OCI-LY1 (cell line): Measurements from ENCODE around the gene NKD1.

Experiments used
- H2AFZ ChIP-seq: fragments of 200-600 bp; sonication (generic), shearing (Covaris generic); 2 replicates; pipeline ENCODE4 v1.6.0; 2014; ENCODE audit warnings: antibody characterized with exemption, mild to moderate bottlenecking, low read length
- H3F3A ChIP-seq: fragments of 200-600 bp; sonication (generic), shearing (Covaris generic); 2 replicates; pipeline ENCODE4 v1.6.0; 2014; ENCODE audit warnings: mild to moderate bottlenecking, antibody characterized with exemption, low read length, moderate library complexity; ENCODE audit not compliant: insufficient read depth
- H3K27ac ChIP-seq: fragments of 200-600 bp; sonication (generic); 2 replicates; pipeline ENCODE4 v1.5.1; 2014; ENCODE audit warnings: low read length, mixed run types, mild to moderate bottlenecking, low read depth; ENCODE audit not compliant: poor library complexity, severe bottlenecking
- H3K27me3 ChIP-seq: fragments of 200-600 bp; sonication (generic); 2 replicates; pipeline ENCODE4 v1.6.0; 2014; ENCODE audit warnings: antibody characterized with exemption, mild to moderate bottlenecking, low read length, moderate library complexity; ENCODE audit not compliant: insufficient read depth
- H3K36me3 ChIP-seq: fragments of 200-600 bp; sonication (generic); 2 replicates; pipeline ENCODE4 v1.6.1; 2014; ENCODE audit warnings: mild to moderate bottlenecking, antibody characterized with exemption, low read length, moderate library complexity, mixed read lengths; ENCODE audit not compliant: insufficient read depth
- H3K4me1 ChIP-seq: fragments of 200-600 bp; sonication (generic); 2 replicates; pipeline ENCODE4 v1.5.1; 2014; ENCODE audit warnings: mild to moderate bottlenecking, low read length, moderate library complexity; ENCODE audit not compliant: insufficient read depth, severe bottlenecking
- H3K4me2 ChIP-seq: fragments of 200-600 bp; sonication (generic), shearing (Covaris generic); 2 replicates; pipeline ENCODE4 v1.6.1; 2014; ENCODE audit warnings: low read length
- H3K4me3 ChIP-seq: fragments of 200-600 bp; sonication (generic); 2 replicates; pipeline ENCODE4 v1.5.1; 2014; ENCODE audit warnings: low read length, low read depth, mild to moderate bottlenecking, mixed read lengths; ENCODE audit not compliant: poor library complexity, severe bottlenecking
- H3K79me2 ChIP-seq: fragments of 200-600 bp; shearing (Covaris generic); 2 replicates; pipeline ENCODE4 v1.6.1; 2016; ENCODE audit warnings: mixed run types, low read length, mixed read lengths; ENCODE audit not compliant: insufficient read depth
- H3K9ac ChIP-seq: fragments of 200-600 bp; sonication (generic), shearing (Covaris generic); 2 replicates; pipeline ENCODE4 v1.6.1; 2014; ENCODE audit warnings: mild to moderate bottlenecking, low read length, mixed read lengths
- H3K9me2 ChIP-seq: fragments of 200-600 bp; sonication (generic), shearing (Covaris generic); 2 replicates; pipeline ENCODE4 v1.6.1; 2014; ENCODE audit warnings: low read depth, mild to moderate bottlenecking, low read length, mixed read lengths
- H3K9me3 ChIP-seq: fragments of 200-600 bp; shearing (Covaris generic); 2 replicates; pipeline ENCODE4 v1.6.1; 2014; ENCODE audit warnings: low read length, mixed read lengths
- H4K20me1 ChIP-seq: fragments of 200-600 bp; sonication (generic), shearing (Covaris generic); 2 replicates; pipeline ENCODE4 v1.6.0; 2016; ENCODE audit warnings: mild to moderate bottlenecking, low read length; ENCODE audit not compliant: insufficient read depth
- EZH2 ChIP-seq: fragments of 200-600 bp; sonication (generic), shearing (Covaris generic); IDR thresholded peaks from 2 replicates; pipeline ENCODE4 v1.8.0; 2017; ENCODE audit warnings: borderline replicate concordance, mixed run types, mild to moderate bottlenecking, antibody characterized with exemption, low read length, moderate library complexity, mixed read lengths
- TF ChIP-seq, protein P1 (sequence below): fragments of 200-600 bp; sonication (generic), shearing (Covaris generic); IDR thresholded peaks from 2 replicates; pipeline ENCODE4 v1.5.1; 2017; ENCODE audit warnings: mild to moderate bottlenecking, antibody characterized with exemption, low read length, moderate library complexity, mixed read lengths

NKD1 gene

DNA sequence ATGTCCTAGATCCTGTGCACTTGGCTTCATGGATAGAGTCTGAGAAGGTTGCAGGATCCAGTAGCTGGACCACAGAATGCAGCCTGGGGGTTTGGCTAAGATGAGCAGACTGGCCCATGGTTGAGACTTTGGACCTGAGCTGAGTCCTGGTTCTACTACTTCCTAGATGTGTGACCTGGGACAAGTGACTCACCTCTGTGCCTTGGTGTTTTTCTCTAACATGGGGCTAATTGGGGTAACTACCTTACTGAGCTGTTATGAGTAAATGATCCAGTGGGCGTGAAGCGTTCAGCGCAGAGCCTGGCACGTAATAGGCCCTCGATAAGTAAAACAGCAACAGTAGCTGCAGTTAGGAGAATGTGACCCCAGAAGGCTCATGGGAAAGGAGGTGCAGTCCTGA, 94.2 kb downstream of the NKD1 start:
- peaks cover 4% of the 10 kb centered on the region; the same call in 1 of the 2 replicates for H3K27me3 ChIP-seq
- no peak overlapping the region for H2AFZ ChIP-seq

DNA sequence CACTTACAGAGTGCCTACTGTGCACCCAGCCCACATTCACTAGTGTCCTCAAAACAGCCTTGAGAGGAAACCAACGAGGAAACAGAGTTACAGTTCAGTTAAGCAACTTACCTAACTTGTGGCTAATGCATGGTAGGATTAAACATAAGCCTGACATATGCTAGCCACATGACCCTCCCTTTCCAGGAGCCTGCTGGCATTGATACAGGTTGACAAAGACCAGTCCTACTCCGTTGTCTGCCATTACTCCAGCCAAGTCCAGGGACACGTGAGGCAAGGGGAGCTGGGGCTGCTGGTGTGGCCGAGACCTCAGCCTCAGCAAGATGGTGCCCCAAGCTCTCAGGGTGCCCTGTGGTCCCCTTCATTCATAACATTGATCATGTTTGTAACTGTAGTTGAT, 95.0 kb downstream of the NKD1 start:
- H3K4me3 ChIP-seq = no peak overlapping the region
- no peaks in the 10 kb centered on the region for H4K20me1 ChIP-seq
- H3F3A ChIP-seq = no peaks in the 10 kb centered on the region
- no peaks in the 10 kb centered on the region for H3K9me2 ChIP-seq
- TF ChIP-seq EZH2 = no peak
- TF ChIP-seq, protein P1, sequence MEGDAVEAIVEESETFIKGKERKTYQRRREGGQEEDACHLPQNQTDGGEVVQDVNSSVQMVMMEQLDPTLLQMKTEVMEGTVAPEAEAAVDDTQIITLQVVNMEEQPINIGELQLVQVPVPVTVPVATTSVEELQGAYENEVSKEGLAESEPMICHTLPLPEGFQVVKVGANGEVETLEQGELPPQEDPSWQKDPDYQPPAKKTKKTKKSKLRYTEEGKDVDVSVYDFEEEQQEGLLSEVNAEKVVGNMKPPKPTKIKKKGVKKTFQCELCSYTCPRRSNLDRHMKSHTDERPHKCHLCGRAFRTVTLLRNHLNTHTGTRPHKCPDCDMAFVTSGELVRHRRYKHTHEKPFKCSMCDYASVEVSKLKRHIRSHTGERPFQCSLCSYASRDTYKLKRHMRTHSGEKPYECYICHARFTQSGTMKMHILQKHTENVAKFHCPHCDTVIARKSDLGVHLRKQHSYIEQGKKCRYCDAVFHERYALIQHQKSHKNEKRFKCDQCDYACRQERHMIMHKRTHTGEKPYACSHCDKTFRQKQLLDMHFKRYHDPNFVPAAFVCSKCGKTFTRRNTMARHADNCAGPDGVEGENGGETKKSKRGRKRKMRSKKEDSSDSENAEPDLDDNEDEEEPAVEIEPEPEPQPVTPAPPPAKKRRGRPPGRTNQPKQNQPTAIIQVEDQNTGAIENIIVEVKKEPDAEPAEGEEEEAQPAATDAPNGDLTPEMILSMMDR = no peak
- no peak overlapping the region for H3K9ac ChIP-seq
- no peaks in the 10 kb centered on the region for H3K79me2 ChIP-seq
- H3K27ac ChIP-seq = no peak overlapping the region
- H3K27me3 ChIP-seq = peaks cover 4% of the 10 kb centered on the region; the same call in 1 of the 2 replicates
- H2AFZ ChIP-seq = no peak overlapping the region
- no peaks in the 10 kb centered on the region for H3K9me3 ChIP-seq
- no peaks in the 10 kb centered on the region for H3K36me3 ChIP-seq
- no peak overlapping the region for H3K4me2 ChIP-seq
- H3K4me1 ChIP-seq = no peaks in the 10 kb centered on the region

More for the DNA sequence above, 94.2 kb downstream of the NKD1 start:
- Histone ChIP-seq H3K4me1 (no peaks in the 10 kb centered on the region), H3K36me3 (no peaks in the 10 kb centered on the region), H3K4me3 (no peak overlapping the region), H3K9me3 (no peaks in the 10 kb centered on the region), H3K79me2 (no peaks in the 10 kb centered on the region), H3K27ac (no peak overlapping the region), H4K20me1 (no peaks in the 10 kb centered on the region), H3K9ac (no peak overlapping the region), H3K9me2 (no peaks in the 10 kb centered on the region), H3K4me2 (no peak overlapping the region), H3F3A (no peaks in the 10 kb centered on the region)
- TF ChIP-seq EZH2 = no peak
- TF ChIP-seq, protein P1 = no peak

DNA sequence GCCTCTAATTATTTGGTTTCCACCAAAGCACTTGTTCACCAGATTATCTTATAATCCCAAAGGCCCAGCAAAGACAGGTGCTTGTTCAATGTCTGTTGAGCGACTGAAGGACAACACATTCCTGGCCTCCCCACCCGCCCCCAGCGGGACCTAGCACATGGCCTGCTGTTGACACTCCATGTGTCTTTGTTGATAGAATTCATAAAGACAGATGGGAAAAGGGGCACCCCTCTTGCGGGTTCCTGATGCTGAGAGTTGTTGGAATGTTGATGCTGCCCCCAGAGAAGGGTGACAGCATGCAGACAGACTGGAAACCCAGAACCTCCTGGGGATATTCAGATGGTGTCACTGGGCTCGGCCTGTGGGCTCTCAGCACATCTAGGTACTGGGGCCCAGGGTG, 96.0 kb downstream of the NKD1 start:
- Histone ChIP-seq H2AFZ (no peak overlapping the region), H3K4me1 (no peaks in the 10 kb centered on the region), H3K79me2 (no peaks in the 10 kb centered on the region), H4K20me1 (no peaks in the 10 kb centered on the region), H3K9ac (no peak overlapping the region), H3K27ac (no peak overlapping the region), H3K36me3 (no peaks in the 10 kb centered on the region), H3K4me3 (no peak overlapping the region), H3K27me3 (peaks cover 4% of the 10 kb centered on the region; the same call in 1 of the 2 replicates), H3K4me2 (no peak overlapping the region), H3F3A (no peaks in the 10 kb centered on the region), H3K9me3 (no peaks in the 10 kb centered on the region), H3K9me2 (no peaks in the 10 kb centered on the region)
- TF ChIP-seq EZH2 = no peak
- TF ChIP-seq, protein P1 = no peak
